Peyer's patch (tissue), 4 donors: ENCODE results near the gene NME7.

Experiments used
- CTCF ChIP-seq, 6 experiments: fragments of 450-650 bp in 4 of 6; fragments of 200-600 bp in 2 of 6; sonication (generic) in 1 of 6; IDR thresholded peaks; one replicate each; pipeline ENCODE4 v1.5.1; 2017 to 2019; ENCODE audit warnings: antibody characterized with exemption in 6 of 6, mild to moderate bottlenecking in 3 of 6, moderate library complexity in 1 of 6
- POLR2A ChIP-seq, 2 donors: fragments of 450-650 bp; IDR thresholded peaks; one replicate each; pipeline ENCODE4 v1.5.1; 2017; ENCODE audit warnings: antibody characterized with exemption in 2 of 2, mild to moderate bottlenecking in 2 of 2, moderate library complexity in 2 of 2

- TF ChIP-seq POLR2A (IDR thresholded peaks at IDR 0.05), result no peak
- TF ChIP-seq CTCF (IDR thresholded peaks at IDR 0.05), result no peak
These were observed 230.2 kb downstream of the NME7 start for GRCh38 chr1:169137357-169137756.
